K562 (cell line): ENCODE measurements around the gene ZBTB9. TPM values are rescaled to one million over a fixed set of nuclear protein-coding genes. Genes with fewer than 3 reads are reported as not detected.
A peak's percentile ranks its signal among the peaks of the same experiment; 100 is the strongest.

Source experiments
- FOSL1 ChIP-seq: fragments of 200-800 bp; sonication (Bioruptor generic); conservative IDR thresholded peaks from 2 replicates; pipeline ENCODE4 v1.6.1; 2016; ENCODE audit warnings: missing genetic modification characterization, missing compliant biosample characterization
- MBD1 ChIP-seq: fragments of 250-450 bp; sonication (Bioruptor Pico); IDR thresholded peaks from 2 replicates; pipeline ENCODE4 v1.8.0; 2022; ENCODE audit warnings: inconsistent platforms
- MGA ChIP-seq: fragments of 450-650 bp; IDR thresholded peaks from 2 replicates; pipeline ENCODE4 v1.6.1; 2016; ENCODE audit warnings: mild to moderate bottlenecking, moderate library complexity
- MTF1 ChIP-seq: fragments of 250-450 bp; sonication (Bioruptor Pico); IDR thresholded peaks from 2 replicates; pipeline ENCODE4 v1.9.0; 2021; ENCODE audit warnings: moderate library complexity, mild to moderate bottlenecking, inconsistent platforms, borderline replicate concordance
- SIN3A ChIP-seq, 2 experiments: fragments of 150-350 bp in 1 of 2; IDR thresholded peaks; 2 replicates each; pipeline ENCODE4 v1.6.1; 2011 to 2016; ENCODE audit warnings: borderline replicate concordance in 2 of 2, low read depth in 2 of 2, low read length in 2 of 2, mild to moderate bottlenecking in 2 of 2, moderate library complexity in 2 of 2; ENCODE audit not compliant: control insufficient read depth in 1 of 2
- TAF9B ChIP-seq: fragments of 450-650 bp; IDR thresholded peaks from 2 replicates; pipeline ENCODE4 v1.6.1; 2018; ENCODE audit warnings: mild to moderate bottlenecking; ENCODE audit not compliant: partially characterized antibody
- U2AF2 ChIP-seq: fragments of 200-400 bp; formaldehyde crosslinking; optimal IDR thresholded peaks from 2 replicates; pipeline ENCODE3; 2017; ENCODE audit warnings: low read depth, mild to moderate bottlenecking, low read length
- XRCC5 ChIP-seq: fragments of 200-400 bp; formaldehyde crosslinking; IDR thresholded peaks from 2 replicates; pipeline ENCODE4 v1.6.1; 2017; ENCODE audit warnings: low read depth, mild to moderate bottlenecking, low read length
- ZBTB12 ChIP-seq: fragments of 250-450 bp; sonication (Bioruptor Pico); IDR thresholded peaks from 2 replicates; pipeline ENCODE4 v1.4.0; 2020
- ZFP30 ChIP-seq: fragments of 250-450 bp; sonication (Bioruptor Pico); IDR thresholded peaks from 2 replicates; pipeline ENCODE4 v1.8.0; 2022; ENCODE audit warnings: moderate library complexity, mild to moderate bottlenecking, inconsistent platforms, borderline replicate concordance
- ZNF354B ChIP-seq: fragments of 250-450 bp; sonication (Bioruptor Pico); IDR thresholded peaks from 2 replicates; pipeline ENCODE4 v1.4.0; 2020
- polyA plus RNA-seq, 8 experiments: library from polyadenylated mRNA; depleted of rRNA in 4 of 8; stranded (reverse) in 5 of 8; unstranded in 3 of 8; fragments of >200 nt; fragmentation: Nextera tagmentation in 2 of 8; fragmentation: Illumina TruSeq in 1 of 8; extraction: Ambion mirVana in 2 of 8; extraction: Trizol in 1 of 8; gene quantifications; 2 replicates each; pipeline versions ENCODE4 v1.2.1 to v1.2.3, GENCODE V29; 2011 to 2014; ENCODE audit warnings: inconsistent platforms in 1 of 8, missing spikeins in 1 of 8
- total RNA-seq, 7 experiments: library from RNA; depleted of rRNA in 6 of 7; stranded (reverse); fragments of >200 nt in 6 of 7; fragmentation: Illumina TruSeq in 2 of 7; extraction: Trizol in 2 of 7; gene quantifications; 2 replicates each; pipeline versions ENCODE4 v1.2.1 to v1.2.3, GENCODE V29; 2011 to 2021; ENCODE audit warnings: low replicate concordance in 1 of 7

Gene ZBTB9
- total and polyA plus RNA-seq, 9 of the 15 experiments (the other 6 are each of a cell fraction or from before 2014, with no cell fraction given): 1.9 to 19.5 (median 10.4) TPM

- no peak for TF ChIP-seq ZFP30 (CRISPR knock-in tag)
- no peak for TF ChIP-seq ZNF354B (CRISPR knock-in tag)
- peak in 1 of 2 experiments; percentile 32; a peak in 2 of 4 replicates for TF ChIP-seq SIN3A (IDR thresholded peaks at IDR 0.05; ENCODE audit: borderline replicate concordance in 2 of 2, control insufficient read depth in 1 of 2, low read depth in 2 of 2, low read length in 2 of 2)
- TF ChIP-seq MGA: no peak
- no peak for TF ChIP-seq MBD1 (CRISPR knock-in tag)
- TF ChIP-seq XRCC5: no peak
- peak; percentile 88 for TF ChIP-seq FOSL1 (tag)
- TF ChIP-seq MTF1 (CRISPR knock-in tag): no peak
- TF ChIP-seq ZBTB12 (CRISPR knock-in tag): no peak
- TF ChIP-seq U2AF2: no peak
- TF ChIP-seq TAF9B: no peak
Observed at GRCh38 chr6:33417128-33417902, 37.1 kb upstream of the ZBTB9 start (continued).
